ENCODE data around the gene ARHGAP21.
A peak's percentile ranks its signal among the peaks of the same experiment; 100 is the strongest.

Gene ARHGAP21

DNA sequence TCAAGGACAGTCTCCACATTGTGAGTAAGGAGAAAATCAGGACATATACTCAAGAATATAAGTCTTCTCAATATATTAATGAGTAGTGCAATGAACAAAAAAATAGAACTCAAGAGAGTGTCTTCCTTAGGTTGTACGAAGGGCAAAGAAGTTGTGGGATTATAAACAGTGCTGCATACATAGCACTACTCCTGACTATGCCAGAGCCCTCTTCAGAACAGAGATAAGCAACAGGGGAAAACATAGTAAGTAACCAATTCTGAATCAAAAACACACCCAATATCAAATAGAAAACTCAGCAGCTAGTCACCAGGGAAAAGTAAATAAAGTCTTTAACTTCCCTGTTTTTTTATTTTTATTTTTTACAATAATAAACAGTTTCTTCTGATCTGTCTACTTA lies 10.6 kb downstream of the ARHGAP21 start:
- Histone ChIP-seq H2AFZ (ENCODE audit: low read length) (no peak overlapping the region), H3K36me3 (ENCODE audit: insufficient read depth, low read length) (no peaks in the 10 kb centered on the region), H3K79me2 (ENCODE audit: insufficient read depth, low read length) (peaks cover 78% of the 10 kb centered on the region), H3K4me1 (ENCODE audit: insufficient read depth, low read length, poor library complexity, severe bottlenecking) (peaks cover 35% of the 10 kb centered on the region), H3K9ac (ENCODE audit: low read depth, low read length, poor library complexity, severe bottlenecking) (no peak overlapping the region), H3K4me3 (ENCODE audit: low read length, poor library complexity, severe bottlenecking) (no peak overlapping the region), H3K9me2 (replicated peaks; ENCODE audit: low read depth, low read length) (no peaks in the 10 kb centered on the region), H3F3A (ENCODE audit: low read depth) (no peaks in the 10 kb centered on the region), H3K4me2 (ENCODE audit: low read depth, low read length, poor library complexity, severe bottlenecking) (peak overlapping the region; percentile 13), H3K27me3 (ENCODE audit: insufficient read depth, low read length, poor library complexity, severe bottlenecking) (no peaks in the 10 kb centered on the region), H3K9me3 (ENCODE audit: insufficient read depth, low read depth, low read length) (no peaks in the 10 kb centered on the region), H4K20me1 (ENCODE audit: insufficient read depth, low read length, poor library complexity, severe bottlenecking) (peaks cover 13% of the 10 kb centered on the region)
- TF ChIP-seq, protein P1, sequence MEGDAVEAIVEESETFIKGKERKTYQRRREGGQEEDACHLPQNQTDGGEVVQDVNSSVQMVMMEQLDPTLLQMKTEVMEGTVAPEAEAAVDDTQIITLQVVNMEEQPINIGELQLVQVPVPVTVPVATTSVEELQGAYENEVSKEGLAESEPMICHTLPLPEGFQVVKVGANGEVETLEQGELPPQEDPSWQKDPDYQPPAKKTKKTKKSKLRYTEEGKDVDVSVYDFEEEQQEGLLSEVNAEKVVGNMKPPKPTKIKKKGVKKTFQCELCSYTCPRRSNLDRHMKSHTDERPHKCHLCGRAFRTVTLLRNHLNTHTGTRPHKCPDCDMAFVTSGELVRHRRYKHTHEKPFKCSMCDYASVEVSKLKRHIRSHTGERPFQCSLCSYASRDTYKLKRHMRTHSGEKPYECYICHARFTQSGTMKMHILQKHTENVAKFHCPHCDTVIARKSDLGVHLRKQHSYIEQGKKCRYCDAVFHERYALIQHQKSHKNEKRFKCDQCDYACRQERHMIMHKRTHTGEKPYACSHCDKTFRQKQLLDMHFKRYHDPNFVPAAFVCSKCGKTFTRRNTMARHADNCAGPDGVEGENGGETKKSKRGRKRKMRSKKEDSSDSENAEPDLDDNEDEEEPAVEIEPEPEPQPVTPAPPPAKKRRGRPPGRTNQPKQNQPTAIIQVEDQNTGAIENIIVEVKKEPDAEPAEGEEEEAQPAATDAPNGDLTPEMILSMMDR (conservative IDR thresholded peaks at IDR 0.05; ENCODE audit: low read length): no peak
- TF ChIP-seq EZH2phosphoT487 (IDR thresholded peaks at IDR 0.05; ENCODE audit: borderline replicate concordance): no peak

DNA sequence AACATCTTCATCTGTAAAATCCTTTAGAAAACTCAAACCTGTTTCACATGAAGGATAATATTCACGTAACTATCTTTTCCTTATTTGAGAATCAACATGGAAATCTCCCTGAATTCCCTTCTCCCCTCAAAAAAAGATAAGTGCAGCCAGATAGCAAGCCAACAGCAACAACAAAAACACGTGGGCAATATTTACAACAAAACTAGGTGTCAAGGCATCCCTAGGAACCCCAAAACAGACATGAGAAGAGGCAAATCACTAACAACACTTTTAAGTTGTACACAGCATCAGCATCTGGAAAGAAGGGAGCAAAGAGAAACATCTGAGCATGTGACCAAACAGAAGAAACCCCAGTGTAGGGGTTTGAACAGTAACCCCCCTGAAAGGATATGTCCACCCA lies 12.2 kb downstream of the ARHGAP21 start:
- Histone ChIP-seq H3K4me1 (ENCODE audit: insufficient read depth, low read length, poor library complexity, severe bottlenecking) (peaks cover 33% of the 10 kb centered on the region), H3K9me3 (ENCODE audit: insufficient read depth, low read depth, low read length) (no peaks in the 10 kb centered on the region), H2AFZ (ENCODE audit: low read length) (no peak overlapping the region), H3K9me2 (replicated peaks; ENCODE audit: low read depth, low read length) (no peaks in the 10 kb centered on the region), H3K4me3 (ENCODE audit: low read length, poor library complexity, severe bottlenecking) (no peak overlapping the region), H4K20me1 (ENCODE audit: insufficient read depth, low read length, poor library complexity, severe bottlenecking) (peaks cover 10% of the 10 kb centered on the region), H3F3A (ENCODE audit: low read depth) (no peaks in the 10 kb centered on the region), H3K36me3 (ENCODE audit: insufficient read depth, low read length) (no peaks in the 10 kb centered on the region), H3K27me3 (ENCODE audit: insufficient read depth, low read length, poor library complexity, severe bottlenecking) (no peaks in the 10 kb centered on the region), H3K9ac (ENCODE audit: low read depth, low read length, poor library complexity, severe bottlenecking) (no peak overlapping the region), H3K79me2 (ENCODE audit: insufficient read depth, low read length) (peaks cover 76% of the 10 kb centered on the region), H3K4me2 (ENCODE audit: low read depth, low read length, poor library complexity, severe bottlenecking) (no peak overlapping the region)
- TF ChIP-seq, protein P1 (conservative IDR thresholded peaks at IDR 0.05; ENCODE audit: low read length): no peak
- no peak for TF ChIP-seq EZH2phosphoT487 (IDR thresholded peaks at IDR 0.05; ENCODE audit: borderline replicate concordance)

DNA sequence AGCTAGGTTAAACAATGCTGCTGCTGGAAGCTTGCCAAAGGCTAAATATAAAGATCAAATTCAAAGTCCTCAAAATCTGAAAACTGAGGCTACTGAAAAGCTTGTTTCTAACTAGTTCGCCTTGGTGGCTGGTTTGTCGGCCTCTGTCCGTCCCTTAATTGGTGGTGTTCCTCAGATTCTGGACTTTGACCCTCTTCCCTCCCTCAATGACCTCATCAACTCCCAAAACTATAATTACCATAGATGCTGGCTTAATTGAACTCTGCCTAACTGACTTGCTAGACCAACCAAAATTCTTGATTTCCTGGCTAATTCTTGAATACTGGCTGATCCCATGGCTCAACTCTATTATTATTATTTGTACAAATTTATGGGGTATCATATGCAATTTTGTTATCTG lies 15.6 kb downstream of the ARHGAP21 start:
- Histone ChIP-seq H4K20me1 (ENCODE audit: insufficient read depth, low read length, poor library complexity, severe bottlenecking) (peaks cover 21% of the 10 kb centered on the region), H3K79me2 (ENCODE audit: insufficient read depth, low read length) (peaks cover 90% of the 10 kb centered on the region), H3K36me3 (ENCODE audit: insufficient read depth, low read length) (no peaks in the 10 kb centered on the region), H3K9ac (ENCODE audit: low read depth, low read length, poor library complexity, severe bottlenecking) (no peak overlapping the region), H3K9me2 (replicated peaks; ENCODE audit: low read depth, low read length) (no peaks in the 10 kb centered on the region), H3K27me3 (ENCODE audit: insufficient read depth, low read length, poor library complexity, severe bottlenecking) (no peaks in the 10 kb centered on the region), H2AFZ (ENCODE audit: low read length) (no peak overlapping the region), H3F3A (ENCODE audit: low read depth) (no peaks in the 10 kb centered on the region), H3K4me1 (ENCODE audit: insufficient read depth, low read length, poor library complexity, severe bottlenecking) (peaks cover 26% of the 10 kb centered on the region), H3K4me2 (ENCODE audit: low read depth, low read length, poor library complexity, severe bottlenecking) (no peak overlapping the region), H3K9me3 (ENCODE audit: insufficient read depth, low read depth, low read length) (no peaks in the 10 kb centered on the region), H3K4me3 (ENCODE audit: low read length, poor library complexity, severe bottlenecking) (no peak overlapping the region)
- TF ChIP-seq, protein P1 (conservative IDR thresholded peaks at IDR 0.05; ENCODE audit: low read length): no peak
- TF ChIP-seq EZH2phosphoT487 (IDR thresholded peaks at IDR 0.05; ENCODE audit: borderline replicate concordance): no peak

Data from Loucy (cell line).